ENCODE measurements around the gene PPP1R13B.

DNA sequence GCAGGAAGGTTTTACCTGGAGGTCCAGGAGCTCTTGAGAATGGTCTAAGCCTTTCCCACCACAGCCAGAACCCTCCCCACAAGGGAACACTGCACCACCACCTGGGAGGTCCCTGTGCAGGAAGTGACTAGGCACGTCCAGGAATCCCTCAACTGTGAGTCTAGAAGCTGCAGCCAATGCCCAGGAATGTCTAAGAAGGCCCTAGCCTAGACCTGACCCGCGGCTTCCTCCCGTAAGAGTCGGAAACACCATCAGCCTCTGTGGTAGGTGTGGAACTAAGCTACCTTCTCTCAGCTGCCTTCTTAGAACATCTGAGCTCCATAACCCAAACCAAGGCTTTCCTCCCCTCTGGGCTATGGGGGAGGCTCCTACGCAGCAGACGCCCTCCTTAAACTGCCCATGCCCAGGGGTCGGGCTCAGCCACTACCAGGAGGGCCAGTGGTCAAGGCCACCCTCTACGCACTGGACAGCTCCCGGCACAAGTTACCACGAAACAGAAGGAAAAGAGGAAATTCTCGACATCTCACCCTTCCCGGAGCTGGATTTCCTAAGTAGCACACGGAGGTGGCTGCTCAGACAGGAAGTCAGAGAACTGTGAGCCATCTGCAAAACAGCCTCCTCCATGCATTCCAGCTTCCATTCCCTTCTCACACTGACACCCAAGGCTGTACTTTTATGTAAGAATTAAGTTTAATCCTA, 106.2 kb downstream of the PPP1R13B start:
- TF ChIP-seq, protein P1, sequence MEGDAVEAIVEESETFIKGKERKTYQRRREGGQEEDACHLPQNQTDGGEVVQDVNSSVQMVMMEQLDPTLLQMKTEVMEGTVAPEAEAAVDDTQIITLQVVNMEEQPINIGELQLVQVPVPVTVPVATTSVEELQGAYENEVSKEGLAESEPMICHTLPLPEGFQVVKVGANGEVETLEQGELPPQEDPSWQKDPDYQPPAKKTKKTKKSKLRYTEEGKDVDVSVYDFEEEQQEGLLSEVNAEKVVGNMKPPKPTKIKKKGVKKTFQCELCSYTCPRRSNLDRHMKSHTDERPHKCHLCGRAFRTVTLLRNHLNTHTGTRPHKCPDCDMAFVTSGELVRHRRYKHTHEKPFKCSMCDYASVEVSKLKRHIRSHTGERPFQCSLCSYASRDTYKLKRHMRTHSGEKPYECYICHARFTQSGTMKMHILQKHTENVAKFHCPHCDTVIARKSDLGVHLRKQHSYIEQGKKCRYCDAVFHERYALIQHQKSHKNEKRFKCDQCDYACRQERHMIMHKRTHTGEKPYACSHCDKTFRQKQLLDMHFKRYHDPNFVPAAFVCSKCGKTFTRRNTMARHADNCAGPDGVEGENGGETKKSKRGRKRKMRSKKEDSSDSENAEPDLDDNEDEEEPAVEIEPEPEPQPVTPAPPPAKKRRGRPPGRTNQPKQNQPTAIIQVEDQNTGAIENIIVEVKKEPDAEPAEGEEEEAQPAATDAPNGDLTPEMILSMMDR (IDR thresholded peaks at IDR 0.05; ENCODE audit: poor library complexity) = no peak
- no peak for TF ChIP-seq EZH2 (IDR thresholded peaks at IDR 0.05; ENCODE audit: borderline replicate concordance)
- TF ChIP-seq EZH2phosphoT487 (IDR thresholded peaks at IDR 0.05; ENCODE audit: low read depth, severe bottlenecking, unreplicated experiment) = no peak
